NCI-H748 (cell line): Measurements from ENCODE around the gene HEXIM1.
A peak's percentile ranks its signal among the peaks of the same experiment; 100 is the strongest.

Source experiments
- DNase-seq: peaks from one replicate; lab custom pipeline; 2025; ENCODE audit not compliant: unreplicated experiment; lab: John Stamatoyannopoulos, UW

The HEXIM1 gene

DNA sequence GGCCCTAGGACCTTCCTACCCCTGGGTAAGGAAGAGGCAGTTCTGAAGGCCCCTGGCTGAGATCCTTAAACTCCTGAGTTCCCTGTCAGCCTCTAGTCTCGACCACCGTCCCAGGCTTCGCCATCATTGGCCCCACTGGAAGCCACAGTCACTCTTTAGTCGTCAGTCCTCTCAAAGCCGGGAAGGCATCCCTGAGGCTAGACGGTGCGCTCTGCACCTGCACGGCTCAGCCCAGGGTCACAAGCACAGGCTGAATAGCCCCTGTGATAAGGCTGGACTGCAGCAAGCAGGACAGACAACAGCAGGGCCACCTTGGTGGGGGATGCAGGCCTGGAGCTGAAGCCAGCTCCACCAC lies 3.3 kb upstream of the HEXIM1 start:
- no peak for DNase-seq

GRCh38 chr17:45146166-45146565 lies 2.1 kb upstream of the HEXIM1 start:
- no peak for DNase-seq

- no peak for DNase-seq
These were observed 1.7 kb upstream of the HEXIM1 start for GRCh38 chr17:45146592-45146889.

GRCh38 chr17:45146890-45147580 lies 1.2 kb upstream of the HEXIM1 start:
- DNase-seq: peak; percentile 86

GRCh38 chr17:45147581-45148182 lies 593 bp upstream of the HEXIM1 start:
- peak; percentile 97 for DNase-seq

DNA sequence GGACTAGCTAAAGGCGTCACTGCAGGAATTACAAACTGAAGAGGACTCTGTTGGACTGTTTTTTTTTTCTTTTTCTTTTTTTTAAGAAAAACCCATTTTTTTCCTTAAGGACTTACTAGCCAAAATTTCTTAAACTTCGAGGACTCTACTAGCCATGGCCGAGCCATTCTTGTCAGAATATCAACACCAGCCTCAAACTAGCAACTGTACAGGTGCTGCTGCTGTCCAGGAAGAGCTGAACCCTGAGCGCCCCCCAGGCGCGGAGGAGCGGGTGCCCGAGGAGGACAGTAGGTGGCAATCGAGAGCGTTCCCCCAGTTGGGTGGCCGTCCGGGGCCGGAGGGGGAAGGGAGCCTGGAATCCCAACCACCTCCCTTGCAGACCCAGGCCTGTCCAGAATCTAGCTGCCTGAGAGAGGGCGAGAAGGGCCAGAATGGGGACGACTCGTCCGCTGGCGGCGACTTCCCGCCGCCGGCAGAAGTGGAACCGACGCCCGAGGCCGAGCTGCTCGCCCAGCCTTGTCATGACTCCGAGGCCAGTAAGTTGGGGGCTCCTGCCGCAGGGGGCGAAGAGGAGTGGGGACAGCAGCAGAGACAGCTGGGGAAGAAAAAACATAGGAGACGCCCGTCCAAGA lies 878 bp downstream of the HEXIM1 start:
- DNase-seq: peak; percentile 84

DNA sequence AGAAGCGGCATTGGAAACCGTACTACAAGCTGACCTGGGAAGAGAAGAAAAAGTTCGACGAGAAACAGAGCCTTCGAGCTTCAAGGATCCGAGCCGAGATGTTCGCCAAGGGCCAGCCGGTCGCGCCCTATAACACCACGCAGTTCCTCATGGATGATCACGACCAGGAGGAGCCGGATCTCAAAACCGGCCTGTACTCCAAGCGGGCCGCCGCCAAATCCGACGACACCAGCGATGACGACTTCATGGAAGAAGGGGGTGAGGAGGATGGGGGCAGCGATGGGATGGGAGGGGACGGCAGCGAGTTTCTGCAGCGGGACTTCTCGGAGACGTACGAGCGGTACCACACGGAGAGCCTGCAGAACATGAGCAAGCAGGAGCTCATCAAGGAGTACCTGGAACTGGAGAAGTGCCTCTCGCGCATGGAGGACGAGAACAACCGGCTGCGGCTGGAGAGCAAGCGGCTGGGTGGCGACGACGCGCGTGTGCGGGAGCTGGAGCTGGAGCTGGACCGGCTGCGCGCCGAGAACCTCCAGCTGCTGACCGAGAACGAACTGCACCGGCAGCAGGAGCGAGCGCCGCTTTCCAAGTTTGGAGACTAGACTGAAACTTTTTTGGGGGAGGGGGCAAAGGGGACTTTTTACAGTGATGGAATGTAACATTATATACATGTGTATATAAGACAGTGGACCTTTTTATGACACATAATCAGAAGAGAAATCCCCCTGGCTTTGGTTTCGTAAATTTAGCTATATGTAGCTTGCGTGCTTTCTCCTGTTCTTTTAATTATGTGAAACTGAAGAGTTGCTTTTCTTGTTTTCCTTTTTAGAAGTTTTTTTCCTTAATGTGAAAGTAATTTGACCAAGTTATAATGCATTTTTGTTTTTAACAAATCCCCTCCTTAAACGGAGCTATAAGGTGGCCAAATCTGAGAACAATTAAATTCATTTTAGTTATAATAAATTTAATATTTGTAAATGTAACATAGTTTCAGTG lies 1.7 kb downstream of the HEXIM1 start:
- DNase-seq: peak; percentile 66

DNA sequence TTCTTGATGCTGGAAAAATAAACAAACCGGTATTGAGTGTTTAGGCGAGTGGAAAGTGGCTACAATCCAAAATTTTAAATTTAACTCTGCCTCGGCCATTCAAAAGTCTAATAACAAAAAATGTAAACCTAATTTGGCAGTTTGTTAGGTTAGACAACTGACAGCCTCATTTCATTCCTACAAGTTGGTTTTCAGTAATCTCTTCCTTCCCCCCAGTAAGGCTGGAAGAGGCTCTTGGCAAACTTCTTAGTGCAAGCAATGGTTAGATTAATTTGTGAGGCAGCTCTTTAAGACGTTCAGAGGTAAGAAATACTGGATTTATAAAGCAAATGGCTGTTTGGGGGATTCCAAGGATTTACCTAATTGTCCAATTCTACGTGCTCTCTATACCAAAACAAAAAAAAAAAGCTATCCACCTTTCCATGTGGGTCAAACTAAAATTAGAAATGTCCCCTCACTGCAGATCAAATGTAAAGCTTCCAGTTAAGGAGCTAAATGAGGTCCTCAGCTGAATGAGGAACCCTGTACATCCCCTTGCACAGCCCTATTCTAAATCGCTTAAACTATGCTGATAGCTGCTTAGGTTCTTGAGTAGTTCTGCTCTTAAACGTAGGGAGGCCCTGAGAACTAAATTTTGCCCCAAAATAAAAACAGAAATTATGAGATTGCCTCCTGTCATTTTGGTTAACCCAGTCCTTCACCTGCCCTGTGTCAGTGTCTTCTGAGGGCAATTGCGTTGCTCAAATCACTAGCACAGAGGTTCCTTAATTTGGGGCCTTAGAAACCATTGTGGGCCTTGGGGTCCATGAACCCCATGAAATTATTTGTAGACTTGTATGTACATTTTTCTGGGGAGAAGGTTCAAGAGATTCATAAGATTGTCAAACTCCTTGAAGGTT lies 2.9 kb downstream of the HEXIM1 start:
- DNase-seq: no peak

GRCh38 chr17:45155029-45155428 lies 6.8 kb downstream of the HEXIM1 start:
- DNase-seq: no peak

DNA sequence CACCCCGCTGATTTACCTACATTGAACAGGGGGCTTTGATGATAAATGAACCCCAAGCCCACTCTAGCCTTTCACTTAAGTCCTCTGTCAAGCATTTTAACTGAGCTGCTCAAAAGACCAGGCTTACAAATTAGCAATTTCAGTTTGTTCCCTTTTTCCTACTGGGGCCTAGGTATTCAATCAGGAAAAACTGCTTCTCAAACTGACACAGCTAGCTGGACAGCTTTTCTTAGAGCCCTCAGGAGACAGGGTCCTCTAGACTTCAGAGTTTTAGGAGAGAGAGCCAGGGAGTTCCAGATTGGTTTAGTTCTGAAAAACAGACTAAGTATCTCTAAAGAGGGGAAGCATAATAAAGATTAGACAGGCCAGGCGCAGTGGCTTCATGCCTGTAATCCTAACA lies 7.2 kb downstream of the HEXIM1 start:
- DNase-seq: no peak

DNA sequence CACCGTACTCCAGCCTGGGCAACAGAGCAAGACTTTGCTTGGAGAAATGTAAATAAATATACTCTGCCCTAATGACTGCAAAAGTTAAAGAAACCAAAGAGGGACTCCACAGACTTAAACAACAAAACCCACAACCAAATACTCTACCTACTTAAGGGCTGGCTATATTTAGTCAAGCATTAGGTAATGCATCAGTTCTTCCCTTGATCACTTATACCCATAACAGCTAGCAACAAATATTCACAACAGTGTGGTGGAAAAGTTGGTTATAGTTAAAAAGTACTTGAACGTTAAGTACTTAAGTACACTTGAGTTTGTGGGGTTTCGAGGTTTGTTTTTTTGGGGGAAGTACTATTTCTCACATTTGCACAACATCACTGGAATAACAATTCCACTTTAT lies 8.0 kb downstream of the HEXIM1 start:
- no peak for DNase-seq

DNA sequence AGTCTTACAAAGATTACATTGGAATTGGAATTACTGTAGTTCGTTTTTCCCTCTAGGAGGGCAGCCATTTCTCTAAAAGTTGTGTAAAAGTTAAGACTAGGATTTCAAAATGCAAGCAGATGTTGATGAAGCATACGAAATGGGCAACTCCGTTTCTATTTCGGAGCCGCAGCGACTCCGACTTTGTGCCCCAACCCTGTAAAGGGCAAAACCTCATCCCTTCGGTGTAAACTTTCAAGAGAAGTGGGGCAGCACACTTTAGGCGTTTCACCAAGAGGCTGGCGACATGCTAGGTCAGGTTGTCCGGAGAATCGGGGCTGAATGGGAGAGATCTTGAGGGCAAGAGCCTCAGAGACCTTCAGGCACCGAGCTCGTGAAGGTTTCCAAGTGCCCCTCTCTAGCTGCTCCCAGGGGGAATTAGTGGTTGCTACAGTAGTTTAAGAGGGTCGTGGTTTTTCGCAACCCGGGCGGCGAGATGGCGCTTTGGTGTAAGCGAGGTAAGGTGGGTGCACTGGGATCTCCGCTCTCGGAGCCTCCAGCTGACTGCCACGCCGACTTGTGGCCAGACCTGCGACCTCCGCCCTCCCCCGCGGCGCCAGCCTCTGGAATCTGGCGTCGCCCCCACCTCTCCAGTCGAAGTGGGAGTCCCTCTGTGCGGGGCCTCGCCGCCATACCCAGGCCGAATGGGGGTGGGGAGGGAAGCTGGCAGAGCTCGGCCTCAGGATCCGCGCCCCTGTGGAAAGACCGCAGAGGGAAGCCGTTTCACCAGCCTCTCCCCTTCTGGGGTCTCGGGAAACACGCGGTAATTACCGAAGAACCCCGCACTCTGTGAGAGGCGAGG lies 12.4 kb downstream of the HEXIM1 start:
- DNase-seq: peak; percentile 81

DNA sequence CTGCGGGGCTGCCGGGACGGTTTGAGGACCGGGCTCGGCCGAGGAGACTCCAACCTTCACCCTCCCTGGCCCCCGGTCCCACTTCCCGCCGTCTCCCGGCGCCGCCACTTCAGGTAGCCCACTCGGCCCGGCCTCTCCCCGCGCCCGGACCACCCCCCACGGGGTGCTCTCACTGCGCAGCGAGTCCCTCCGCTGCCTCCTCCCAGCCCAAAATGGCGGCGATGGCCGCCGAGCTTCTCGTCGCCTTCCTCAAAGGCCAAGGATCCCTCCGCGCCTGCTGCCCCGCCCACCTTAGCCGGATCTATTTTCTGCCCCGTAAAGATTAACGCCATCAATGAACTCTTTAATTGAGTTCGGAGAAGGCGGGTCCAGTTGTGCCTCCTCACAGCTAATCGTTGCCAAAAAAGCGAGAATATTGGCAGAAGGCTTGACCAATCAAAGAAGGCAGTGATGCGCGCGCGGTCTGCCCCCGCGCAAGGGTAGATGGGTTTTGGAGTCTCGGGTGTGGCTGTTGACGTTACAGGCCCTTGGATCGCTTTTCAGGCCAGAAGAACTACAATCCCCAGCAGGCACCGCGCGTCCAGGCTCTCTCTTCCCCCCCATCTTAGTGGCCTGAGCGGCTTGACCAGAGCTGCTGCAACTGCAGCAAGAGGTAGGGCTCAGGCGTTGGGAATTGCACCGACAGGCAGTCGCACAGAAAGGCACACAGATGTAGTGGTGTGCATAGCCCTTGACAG lies 13.2 kb downstream of the HEXIM1 start, which contains the start of gene HEXIM2:
Gene HEXIM2, plus strand, starts transcription at position 588 of the 737 bp plus-strand sequence. CDS start 919 bp downstream, outside the sequence.
- peak; percentile 100 for DNase-seq

DNA sequence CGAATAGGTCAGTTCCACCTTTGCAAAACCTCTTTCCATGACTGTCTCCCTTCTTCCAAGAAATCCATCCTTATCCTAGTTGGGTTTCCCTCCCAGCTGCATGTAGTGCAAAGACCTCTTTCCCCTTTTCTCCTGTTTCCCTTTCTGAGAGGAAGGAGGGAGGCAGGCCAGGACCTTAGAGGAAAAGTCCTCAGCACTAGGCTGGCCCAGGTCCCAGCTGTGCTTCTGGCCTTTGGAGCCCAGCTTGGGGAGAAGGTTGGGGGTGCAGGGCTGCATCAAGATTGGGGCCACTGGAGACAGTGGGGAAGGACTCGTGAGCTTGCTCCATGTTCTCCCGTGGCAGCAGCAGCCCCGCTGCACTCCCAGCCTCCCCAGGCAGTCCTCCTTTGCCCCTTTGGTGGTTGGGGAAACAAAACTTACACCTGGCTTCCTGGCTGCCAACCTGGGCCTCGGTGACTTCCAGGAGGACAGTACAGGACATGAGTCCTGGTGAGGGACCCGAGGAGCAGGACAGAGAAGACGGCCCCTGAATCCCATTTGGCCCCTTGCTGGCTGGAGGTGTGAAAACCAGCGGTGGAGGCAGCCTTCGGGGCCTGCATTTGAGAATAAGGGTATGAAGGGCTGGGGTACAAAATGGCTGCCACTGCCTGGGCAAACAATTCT lies 13.9 kb downstream of the HEXIM1 start:
- DNase-seq: no peak

DNA sequence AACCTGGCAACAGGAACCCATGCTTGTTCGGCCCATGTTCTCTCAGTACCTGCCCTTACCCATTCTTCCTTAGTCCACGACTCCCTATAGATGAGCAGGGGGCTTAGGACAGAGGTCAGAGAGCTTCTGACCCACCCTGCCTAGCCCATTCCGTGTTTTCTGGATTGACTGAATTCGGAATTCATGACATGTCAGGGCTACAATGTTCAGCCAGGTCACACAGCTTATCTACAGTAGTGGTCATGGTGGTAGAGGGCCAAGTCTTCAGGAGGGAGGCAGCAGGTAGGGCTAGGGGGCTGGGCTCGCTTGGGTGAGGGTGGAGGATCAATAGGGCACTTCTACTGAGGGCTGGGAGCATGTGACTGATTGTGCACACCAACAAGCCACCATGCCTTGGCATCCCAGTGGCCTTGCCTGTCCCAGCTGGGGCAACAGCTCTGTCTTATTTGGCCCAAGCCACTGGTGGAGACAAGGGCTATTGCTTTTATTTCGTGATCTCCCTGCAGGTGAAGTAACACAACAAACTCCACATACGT lies 16.5 kb downstream of the HEXIM1 start:
- DNase-seq: no peak

GRCh38 chr17:45168991-45169752 lies 20.9 kb downstream of the HEXIM1 start:
- no peak for DNase-seq

DNA sequence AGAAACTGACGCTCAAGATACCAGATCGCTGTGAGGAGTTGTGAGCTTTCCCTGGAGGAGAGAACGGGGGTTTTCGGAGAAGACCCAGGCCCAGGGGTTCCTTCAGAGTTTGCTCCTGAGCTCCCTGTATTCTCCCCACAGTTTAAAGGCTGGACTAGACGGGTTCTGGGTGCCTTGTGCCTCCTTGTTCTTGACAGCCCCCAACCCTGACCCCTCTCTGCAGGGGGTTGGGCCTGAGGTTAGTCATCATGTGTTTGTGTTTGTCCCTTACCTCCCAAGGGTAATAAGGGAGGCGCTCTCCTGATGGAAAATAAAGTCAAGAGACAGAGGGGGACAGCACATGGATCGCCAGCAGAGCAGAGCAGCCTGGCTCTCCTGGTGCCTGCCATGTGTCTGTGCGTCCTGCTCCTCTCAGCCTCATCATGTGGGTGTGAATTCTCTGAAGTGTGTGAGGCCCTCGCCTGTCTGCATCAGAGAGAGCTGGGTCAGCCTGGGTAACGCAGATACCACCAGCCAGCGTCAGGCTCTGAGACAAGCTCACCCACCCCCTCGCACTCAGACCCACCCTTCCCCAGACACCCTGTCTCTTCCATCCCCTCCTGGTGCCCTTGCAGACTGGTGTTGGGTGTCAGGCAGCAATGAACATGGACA lies 22.1 kb downstream of the HEXIM1 start:
- no peak for DNase-seq
